ENCODE data around the gene QARS1. TPM values are rescaled to one million over a fixed set of nuclear protein-coding genes. Genes with fewer than 3 reads are reported as not detected.
A peak's percentile ranks its signal among the peaks of the same experiment; 100 is the strongest.

The QARS1 gene
- total and polyA plus RNA-seq, 11 donors: 145 to 221 (median 194) TPM

GRCh38 chr3:49098910-49099630 is 5.5 kb downstream of the QARS1 start:
- Histone ChIP-seq H3K27me3 (no peaks in the 10 kb centered on the region), H3K36me3 (peaks cover 0 to 80% (median 68%) of the 10 kb centered on the region in 9 donors), H3K9me3 (no peaks in the 10 kb centered on the region), H3K27ac (peak overlapping the region in 3 of 12 donors; percentile 14 to 41 (median 26)), H3K4me1 (peaks cover 7 to 36% (median 21%) of the 10 kb centered on the region in 12 donors), H3K4me3 (no peak overlapping the region)
- TF ChIP-seq POLR2A (IDR thresholded peaks at IDR 0.05): no peak
- no peak for TF ChIP-seq CTCF (IDR thresholded peaks at IDR 0.05)
- ATAC-seq (no peak), DNase-seq (no peak)
- WGBS, 4 donors: 86 to 90% (median 87%) methylated on average over 12 to 13 of the region's 13 CpGs
- intact Hi-C loops (cut with DNase I): loop anchor here in 2 of 10 donors (10.0 kb wide), 2 partner anchors 74 to 114 kb away; partner anchors contain the start of genes IMPDH2 (in 1 of the 2) and NDUFAF3 (in 1 of the 2)

- DNase-seq (peak in 3 of 5 donors; percentile 61 to 73 (median 72)), ATAC-seq (peak in 1 of 4 donors; percentile 1)
- intact Hi-C loops (cut with DNase I): loop anchor here in 2 of 10 donors (10.0 kb wide), 2 partner anchors 74 to 114 kb away; partner anchors contain the start of genes IMPDH2 (in 1 of the 2) and NDUFAF3 (in 1 of the 2)
- no peak for TF ChIP-seq POLR2A (IDR thresholded peaks at IDR 0.05)
- no peak for TF ChIP-seq CTCF (IDR thresholded peaks at IDR 0.05)
- Histone ChIP-seq H3K4me1 (peaks cover 1 to 30% (median 15%) of the 10 kb centered on the region in 12 donors), H3K4me3 (no peak overlapping the region), H3K27me3 (no peaks in the 10 kb centered on the region), H3K36me3 (peaks cover 0 to 80% (median 68%) of the 10 kb centered on the region in 9 donors), H3K9me3 (no peaks in the 10 kb centered on the region), H3K27ac (peak overlapping the region in 3 of 12 donors; percentile 14 to 41 (median 26))
- WGBS, 4 donors: 30 to 38% (median 35%) methylated on average over 4 to 5 of the region's 5 CpGs
Measured at GRCh38 chr3:49098429-49098828, 6.1 kb downstream of the QARS1 start.

GRCh38 chr3:49093853-49094767 is 10.4 kb downstream of the QARS1 start, which contains the start of gene QRICH1:
QRICH1 (minus strand) TSS chr3:49094071; CDS start chr3:49077017, 17,054 bp downstream.
- Histone ChIP-seq H3K36me3 (peaks cover 0 to 53% (median 40%) of the 10 kb centered on the region in 9 donors), H3K4me1 (peaks cover 0 to 62% (median 41%) of the 10 kb centered on the region in 12 donors)

More at GRCh38 chr3:49093853-49094767, 10.4 kb downstream of the QARS1 start, which contains the start of gene QRICH1:
- DNase-seq (peak; percentile 98), ATAC-seq (peak; percentile 89 to 95 (median 94))
- TF ChIP-seq CTCF (IDR thresholded peaks at IDR 0.05): peak in 11 of 12 donors; percentile 14 to 74 (median 52)
- peak in 1 of 2 donors; percentile 47 for TF ChIP-seq POLR2A (IDR thresholded peaks at IDR 0.05)
- H3K4me3 ChIP-seq: peak within 1 kb of the TSS; percentile 63 to 100 (median 94)
- peak within 1 kb of the TSS; percentile 86 to 99 (median 94) for H3K27ac ChIP-seq
- WGBS, 4 donors: 0 to 1% (median 0%) methylated on average over 10 to 65 of the region's 65 CpGs
- H3K27me3 ChIP-seq: no peaks in the 10 kb centered on the region
- intact Hi-C loops (cut with DNase I): loop anchor here in 6 of 10 donors (1.0 to 10.0 kb wide), 7 partner anchors 10 to 109 kb away; partner anchors contain the start of genes LAMB2 (in 3 of the 6), IMPDH2 (in 2 of the 6), NDUFAF3 (in 1 of the 6) and QARS1 (in 1 of the 6)
- no peaks in the 10 kb centered on the region for H3K9me3 ChIP-seq

Measured in heart left ventricle (tissue), 16 donors.